ENCODE measurements around the gene NHS.

- no peak for TF ChIP-seq CTCF (IDR thresholded peaks at IDR 0.05; ENCODE audit: borderline replicate concordance, extremely low read depth, low read length, poor library complexity, severe bottlenecking)
- TF ChIP-seq EZH2 (IDR thresholded peaks at IDR 0.05; ENCODE audit: borderline replicate concordance, low read depth, low read length, severe bottlenecking) = no peak
These were observed 310.0 kb downstream of the NHS start for GRCh38 chrX:17685026-17685425.
